Mesothelial cell of epicardium (in vitro differentiated cells): ENCODE data around the gene RETREG3. TPM values are rescaled to one million over a fixed set of nuclear protein-coding genes. Genes with fewer than 3 reads are reported as not detected.

Experiments used
- DNase-seq, 2 experiments: peaks; one replicate each; pipeline ENCODE4 v3.0.0; 2021; ENCODE audit warnings: low spot score in 2 of 2; ENCODE audit not compliant: unreplicated experiment in 2 of 2
- H3K27ac Mint-ChIP-seq: 2 replicates; pipeline ENCODE4 v1.8.0; 2021; ENCODE audit warnings: mixed read lengths
- H3K27me3 Mint-ChIP-seq: 2 replicates; pipeline ENCODE4 v1.8.0; 2021; ENCODE audit warnings: low read depth, mixed read lengths
- H3K36me3 Mint-ChIP-seq: 2 replicates; pipeline ENCODE4 v1.8.0; 2021; ENCODE audit warnings: mixed read lengths
- H3K4me1 Mint-ChIP-seq: 2 replicates; pipeline ENCODE4 v1.8.0; 2021; ENCODE audit warnings: mixed read lengths
- H3K4me3 Mint-ChIP-seq: 2 replicates; pipeline ENCODE4 v1.8.0; 2021; ENCODE audit warnings: mild to moderate bottlenecking, moderate library complexity, mixed read lengths
- H3K9me3 Mint-ChIP-seq: 2 replicates; pipeline ENCODE4 v1.8.0; 2021; ENCODE audit warnings: mixed read lengths
- total RNA-seq: library from RNA; stranded (reverse); gene quantifications from 3 replicates; pipeline ENCODE4 v1.2.1, GENCODE V29; 2021
- TF ChIP-seq, protein P1 (sequence below): fragments of 200-600 bp; sonication (generic); IDR thresholded peaks from one replicate; pipeline ENCODE4 v1.5.0; 2021; ENCODE audit warnings: antibody characterized with exemption; ENCODE audit not compliant: unreplicated experiment

The RETREG3 gene
- total RNA-seq, 1 donor from 2014 or later = 77.7 TPM

DNA sequence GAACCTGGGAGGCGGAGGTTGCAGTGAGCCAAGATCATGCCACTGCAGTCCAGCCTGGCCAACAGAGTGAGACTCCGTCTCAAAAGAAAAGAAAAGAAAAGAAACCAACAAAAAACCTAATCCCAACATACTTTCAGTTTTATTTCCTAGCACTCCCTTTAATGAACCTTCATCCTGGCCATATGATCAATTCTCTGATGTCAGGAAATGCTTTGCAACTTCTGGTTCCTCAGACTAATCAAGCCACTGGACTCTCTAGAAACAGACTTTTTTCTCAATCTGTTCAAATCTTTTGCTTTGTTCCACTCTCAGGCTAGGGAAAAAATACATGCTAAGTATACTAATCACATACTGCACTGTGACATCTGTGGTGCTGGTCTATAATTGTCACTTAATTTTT is 18.3 kb downstream of the RETREG3 start:
- Mint-ChIP-seq H3K27ac (no peak overlapping the region), H3K4me3 (no peak overlapping the region), H3K9me3 (no peaks in the 10 kb centered on the region), H3K27me3 (no peaks in the 10 kb centered on the region), H3K36me3 (peaks cover 22% of the 10 kb centered on the region), H3K4me1 (peaks cover 2% of the 10 kb centered on the region)
- DNase-seq = no peak
- TF ChIP-seq, protein P1, sequence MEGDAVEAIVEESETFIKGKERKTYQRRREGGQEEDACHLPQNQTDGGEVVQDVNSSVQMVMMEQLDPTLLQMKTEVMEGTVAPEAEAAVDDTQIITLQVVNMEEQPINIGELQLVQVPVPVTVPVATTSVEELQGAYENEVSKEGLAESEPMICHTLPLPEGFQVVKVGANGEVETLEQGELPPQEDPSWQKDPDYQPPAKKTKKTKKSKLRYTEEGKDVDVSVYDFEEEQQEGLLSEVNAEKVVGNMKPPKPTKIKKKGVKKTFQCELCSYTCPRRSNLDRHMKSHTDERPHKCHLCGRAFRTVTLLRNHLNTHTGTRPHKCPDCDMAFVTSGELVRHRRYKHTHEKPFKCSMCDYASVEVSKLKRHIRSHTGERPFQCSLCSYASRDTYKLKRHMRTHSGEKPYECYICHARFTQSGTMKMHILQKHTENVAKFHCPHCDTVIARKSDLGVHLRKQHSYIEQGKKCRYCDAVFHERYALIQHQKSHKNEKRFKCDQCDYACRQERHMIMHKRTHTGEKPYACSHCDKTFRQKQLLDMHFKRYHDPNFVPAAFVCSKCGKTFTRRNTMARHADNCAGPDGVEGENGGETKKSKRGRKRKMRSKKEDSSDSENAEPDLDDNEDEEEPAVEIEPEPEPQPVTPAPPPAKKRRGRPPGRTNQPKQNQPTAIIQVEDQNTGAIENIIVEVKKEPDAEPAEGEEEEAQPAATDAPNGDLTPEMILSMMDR = no peak

DNA sequence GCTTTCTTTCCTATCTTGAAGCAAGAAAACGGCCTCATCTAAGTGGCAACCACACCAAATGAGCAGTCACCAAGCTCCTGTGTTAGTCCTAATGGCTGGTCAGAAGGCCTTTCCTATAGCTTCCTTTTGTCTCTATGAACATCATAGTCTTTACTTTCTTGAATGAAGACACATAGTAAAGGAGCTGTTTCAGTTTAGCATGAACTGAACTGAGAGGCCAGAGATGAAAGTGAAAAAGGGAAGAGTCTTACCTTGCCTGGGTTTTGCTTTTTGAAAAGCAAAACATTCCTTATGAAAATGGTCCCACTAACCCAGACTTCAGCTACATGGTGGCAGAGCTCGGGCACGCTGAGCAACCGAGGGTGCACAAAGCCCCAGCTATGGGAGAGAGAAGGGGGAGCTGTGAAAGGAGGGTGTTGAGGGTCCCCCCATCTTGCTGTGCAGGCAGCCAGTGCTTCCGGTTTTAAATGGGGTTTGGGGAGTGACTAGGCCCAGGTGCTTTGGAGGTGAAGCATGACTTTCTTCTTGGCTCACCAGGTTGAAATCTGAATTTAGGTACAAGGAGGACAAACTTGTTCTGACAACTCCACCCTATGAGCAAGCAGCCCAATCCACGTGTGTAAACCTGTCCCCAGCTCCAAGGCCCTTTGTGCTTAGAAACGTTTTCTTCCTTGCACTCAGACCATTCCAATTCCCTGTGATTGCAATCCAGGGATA is 22.5 kb downstream of the RETREG3 start:
- H3K9me3 Mint-ChIP-seq = no peaks in the 10 kb centered on the region
- H3K4me1 Mint-ChIP-seq = no peaks in the 10 kb centered on the region
- no peak overlapping the region for H3K27ac Mint-ChIP-seq
- no peaks in the 10 kb centered on the region for H3K27me3 Mint-ChIP-seq
- no peak for DNase-seq
- TF ChIP-seq, protein P1 = no peak
- peaks cover 30% of the 10 kb centered on the region for H3K36me3 Mint-ChIP-seq
- no peak overlapping the region for H3K4me3 Mint-ChIP-seq

DNA sequence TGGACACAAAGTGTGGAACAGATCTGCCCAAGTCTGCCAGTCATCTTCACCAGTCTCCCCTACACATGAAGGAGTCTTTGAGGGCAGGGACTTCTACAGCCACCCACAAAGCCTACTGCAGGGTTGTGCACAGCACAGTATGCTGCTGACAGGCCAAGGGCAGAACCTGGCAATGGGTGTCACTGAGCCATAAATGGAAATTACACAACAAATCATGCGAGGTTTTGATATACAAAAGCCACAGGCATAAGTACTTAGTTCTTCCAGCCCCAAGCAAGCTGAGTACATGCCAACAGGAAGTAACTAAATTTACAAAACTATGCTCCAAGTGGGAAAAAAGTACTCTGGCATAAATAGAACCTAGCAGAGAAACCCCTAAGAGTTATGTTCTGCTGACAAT is 23.8 kb downstream of the RETREG3 start:
- Mint-ChIP-seq H3K36me3 (peaks cover 26% of the 10 kb centered on the region), H3K9me3 (no peaks in the 10 kb centered on the region), H3K4me3 (no peak overlapping the region), H3K4me1 (no peaks in the 10 kb centered on the region), H3K27ac (no peak overlapping the region), H3K27me3 (no peaks in the 10 kb centered on the region)
- DNase-seq = no peak
- TF ChIP-seq, protein P1 = no peak

DNA sequence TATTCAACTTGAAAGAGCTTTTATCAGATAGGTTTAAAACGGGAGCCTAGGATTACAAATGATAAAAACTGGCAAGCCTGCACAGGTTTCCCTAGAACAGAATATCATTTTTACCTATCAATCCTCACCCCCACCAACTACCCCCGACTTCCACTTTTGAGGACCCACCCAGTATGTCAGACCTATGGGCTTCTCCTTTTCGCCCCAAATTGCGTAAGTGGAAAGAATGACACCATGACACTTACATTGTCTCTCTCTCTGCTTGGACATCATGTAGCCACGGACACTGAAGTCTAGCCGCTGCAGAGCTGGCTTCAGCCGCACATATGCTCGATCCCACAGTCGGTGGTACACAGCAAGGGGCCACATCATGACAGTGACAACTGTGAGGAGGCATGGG is 24.3 kb downstream of the RETREG3 start:
- no peak for DNase-seq
- Mint-ChIP-seq H3K4me3 (no peak overlapping the region), H3K9me3 (no peaks in the 10 kb centered on the region), H3K27me3 (no peaks in the 10 kb centered on the region), H3K27ac (no peak overlapping the region), H3K4me1 (no peaks in the 10 kb centered on the region), H3K36me3 (peaks cover 26% of the 10 kb centered on the region)
- TF ChIP-seq, protein P1 = no peak

DNA sequence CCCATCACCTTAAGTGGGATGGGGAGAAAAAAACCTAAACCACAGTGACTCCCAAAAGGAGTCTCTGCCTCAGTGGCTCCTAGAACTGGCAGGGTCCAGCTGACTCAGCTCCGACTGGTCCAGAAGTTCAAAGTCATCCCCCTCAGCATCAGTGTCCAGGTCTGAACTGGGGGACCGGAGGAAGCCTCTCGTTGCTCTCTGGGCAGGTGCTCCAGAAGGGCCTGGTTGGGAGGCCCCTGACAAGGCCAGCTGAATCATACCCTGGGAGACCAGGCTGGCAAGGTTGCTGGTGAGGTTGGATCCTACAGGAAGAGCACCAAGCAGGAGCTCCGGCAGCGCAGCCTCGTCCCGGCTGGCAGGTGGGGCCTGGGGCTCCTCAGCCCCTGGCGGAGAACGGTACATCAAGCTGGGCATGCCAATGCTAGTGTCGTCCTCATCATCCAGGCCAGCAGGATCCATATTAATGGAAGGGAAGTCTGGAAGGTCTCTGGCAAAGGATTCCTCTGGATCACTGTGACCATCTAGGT is 27.4 kb downstream of the RETREG3 start:
- Mint-ChIP-seq H3K9me3 (no peaks in the 10 kb centered on the region), H3K4me3 (no peak overlapping the region), H3K27ac (no peak overlapping the region), H3K36me3 (peaks cover 15% of the 10 kb centered on the region), H3K27me3 (no peaks in the 10 kb centered on the region), H3K4me1 (peaks cover 17% of the 10 kb centered on the region)
- TF ChIP-seq, protein P1 = no peak
- no peak for DNase-seq
